Right atrium auricular region (tissue), 2 donors: Measurements from ENCODE around the gene LSS. TPM values are rescaled to one million over a fixed set of nuclear protein-coding genes. Genes with fewer than 3 reads are reported as not detected.
"Not testable (repeated sequence)": the region's sequence is repeated elsewhere in the genome, so short reads cannot be mapped to it uniquely, and the experiment has no call there.

Source experiments
- DNase-seq: peaks from one replicate; pipeline ENCODE4 v3.0.0-alpha.2; 2019; ENCODE audit warnings: low spot score
- H3K27ac ChIP-seq, 2 donors: fragments of 200-600 bp; sonication (generic); 1 replicate in 1 of 2; 2 replicates in 1 of 2; pipeline ENCODE4 v1.5.1; 2016 to 2019
- H3K27me3 ChIP-seq, 2 donors: fragments of 200-600 bp; sonication (generic); one replicate each; pipeline versions ENCODE4 v1.5.1 to v1.6.0; 2017 to 2019
- H3K36me3 ChIP-seq: fragments of 200-600 bp; sonication (generic); one replicate; pipeline ENCODE4 v1.5.1; 2016
- H3K4me1 ChIP-seq, 2 donors: fragments of 200-600 bp; sonication (generic); one replicate each; pipeline versions ENCODE4 v1.5.1 to v1.6.0; 2017 to 2019
- H3K4me3 ChIP-seq, 2 donors: fragments of 200-600 bp; sonication (generic); 1 replicate in 1 of 2; 2 replicates in 1 of 2; pipeline ENCODE4 v1.5.1; 2017 to 2019; ENCODE audit warnings: mild to moderate bottlenecking in 1 of 2, moderate library complexity in 1 of 2
- H3K9me3 ChIP-seq, 2 donors: fragments of 200-600 bp; sonication (generic); one replicate each; pipeline ENCODE4 v1.5.1; 2019
- CTCF ChIP-seq, 2 donors: fragments of 200-600 bp; sonication (generic); IDR thresholded peaks; one replicate each; pipeline ENCODE4 v1.5.1; 2019; ENCODE audit warnings: antibody characterized with exemption in 2 of 2
- total RNA-seq, 2 donors: library from RNA; depleted of rRNA; stranded (reverse); fragments of >200 nt; gene quantifications; one replicate each; pipeline ENCODE4 v1.1.0, GENCODE V29; 2016

Gene LSS
- total RNA-seq, 2 donors from 2014 or later = 31.4 to 36.6 TPM

GRCh38 chr21:46226920-46227599, 1.5 kb downstream of the LSS start:
- TF ChIP-seq CTCF (IDR thresholded peaks at IDR 0.05) = no peak
- H3K27ac ChIP-seq = peak overlapping the region; percentile 86 to 90

GRCh38 chr21:46226146-46226545, 2.4 kb downstream of the LSS start:
- Histone ChIP-seq H3K27me3 (no peaks in the 10 kb centered on the region), H3K4me1 (peaks cover 0 to 53% of the 10 kb centered on the region in 2 donors), H3K9me3 (no peaks in the 10 kb centered on the region), H3K27ac (peak overlapping the region; percentile 86 to 90), H3K36me3 (peaks cover 7% of the 10 kb centered on the region), H3K4me3 (no peak overlapping the region)
- DNase-seq = no peak
- TF ChIP-seq CTCF (IDR thresholded peaks at IDR 0.05) = no peak

More at GRCh38 chr21:46226920-46227599, 1.5 kb downstream of the LSS start:
- no peak for DNase-seq
- no peaks in the 10 kb centered on the region for H3K9me3 ChIP-seq
- H3K27me3 ChIP-seq = no peaks in the 10 kb centered on the region
- H3K4me1 ChIP-seq = peaks cover 0 to 53% of the 10 kb centered on the region in 2 donors
- no peaks in the 10 kb centered on the region for H3K36me3 ChIP-seq
- peak overlapping the region in 1 of 2 donors; percentile 88 for H3K4me3 ChIP-seq

DNA sequence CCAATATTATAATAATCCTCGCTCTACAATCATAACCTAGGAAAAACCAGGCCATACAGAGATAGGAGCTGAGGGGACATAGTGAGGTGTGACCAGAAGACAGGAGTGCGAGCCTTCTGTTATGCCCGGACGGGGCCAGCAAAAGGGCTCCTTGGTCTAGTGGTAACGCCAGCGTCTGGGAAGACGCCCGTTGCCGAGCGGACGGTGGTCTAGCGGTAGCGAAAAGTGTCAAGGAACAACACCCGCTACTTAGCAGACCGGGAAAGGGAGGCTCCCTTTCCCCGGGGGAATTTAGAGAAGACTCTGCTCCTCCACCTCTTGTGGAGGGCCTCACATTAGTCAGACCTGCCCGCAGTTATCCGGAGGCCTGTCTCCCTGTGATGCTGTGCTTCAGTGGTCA, 4.9 kb downstream of the LSS start:
- not testable (repeated sequence) for DNase-seq, H3K27ac ChIP-seq, H3K4me3 ChIP-seq, H3K27me3 ChIP-seq, H3K9me3 ChIP-seq
- peaks cover 0 to 61% of the 10 kb centered on the region in 2 donors for H3K4me1 ChIP-seq
- H3K36me3 ChIP-seq = peaks cover 25% of the 10 kb centered on the region

- TF ChIP-seq CTCF (IDR thresholded peaks at IDR 0.05) = no peak
- peak overlapping the region in 1 of 2 donors; percentile 69 for H3K27ac ChIP-seq
- H3K27me3 ChIP-seq = no peaks in the 10 kb centered on the region
- DNase-seq = peak; percentile 7
- H3K4me3 ChIP-seq = no peak overlapping the region
- peaks cover 0 to 61% of the 10 kb centered on the region in 2 donors for H3K4me1 ChIP-seq
- peaks cover 25% of the 10 kb centered on the region for H3K36me3 ChIP-seq
- H3K9me3 ChIP-seq = no peaks in the 10 kb centered on the region
Observed at GRCh38 chr21:46223217-46223616, 5.4 kb downstream of the LSS start.

GRCh38 chr21:46222436-46223116, 6.0 kb downstream of the LSS start:
- Histone ChIP-seq H3K4me1 (peaks cover 0 to 55% of the 10 kb centered on the region in 2 donors), H3K9me3 (no peaks in the 10 kb centered on the region), H3K4me3 (no peak overlapping the region), H3K27me3 (no peaks in the 10 kb centered on the region), H3K36me3 (peaks cover 25% of the 10 kb centered on the region), H3K27ac (peak overlapping the region in 1 of 2 donors; percentile 69)
- no peak for TF ChIP-seq CTCF (IDR thresholded peaks at IDR 0.05)
- DNase-seq = peak; percentile 30

GRCh38 chr21:46221664-46222435, 6.7 kb downstream of the LSS start:
- Histone ChIP-seq H3K4me3 (no peak overlapping the region), H3K36me3 (peaks cover 25% of the 10 kb centered on the region), H3K27ac (peak overlapping the region in 1 of 2 donors; percentile 69), H3K27me3 (no peaks in the 10 kb centered on the region), H3K4me1 (peaks cover 0 to 48% of the 10 kb centered on the region in 2 donors), H3K9me3 (no peaks in the 10 kb centered on the region)
- peak; percentile 54 for DNase-seq
- TF ChIP-seq CTCF (IDR thresholded peaks at IDR 0.05) = no peak
